ENCODE data around the gene GMEB2. TPM values are rescaled to one million over a fixed set of nuclear protein-coding genes. Genes with fewer than 3 reads are reported as not detected.

The GMEB2 gene
- total RNA-seq, 1 donor from 2014 or later = 8.0 TPM

DNA sequence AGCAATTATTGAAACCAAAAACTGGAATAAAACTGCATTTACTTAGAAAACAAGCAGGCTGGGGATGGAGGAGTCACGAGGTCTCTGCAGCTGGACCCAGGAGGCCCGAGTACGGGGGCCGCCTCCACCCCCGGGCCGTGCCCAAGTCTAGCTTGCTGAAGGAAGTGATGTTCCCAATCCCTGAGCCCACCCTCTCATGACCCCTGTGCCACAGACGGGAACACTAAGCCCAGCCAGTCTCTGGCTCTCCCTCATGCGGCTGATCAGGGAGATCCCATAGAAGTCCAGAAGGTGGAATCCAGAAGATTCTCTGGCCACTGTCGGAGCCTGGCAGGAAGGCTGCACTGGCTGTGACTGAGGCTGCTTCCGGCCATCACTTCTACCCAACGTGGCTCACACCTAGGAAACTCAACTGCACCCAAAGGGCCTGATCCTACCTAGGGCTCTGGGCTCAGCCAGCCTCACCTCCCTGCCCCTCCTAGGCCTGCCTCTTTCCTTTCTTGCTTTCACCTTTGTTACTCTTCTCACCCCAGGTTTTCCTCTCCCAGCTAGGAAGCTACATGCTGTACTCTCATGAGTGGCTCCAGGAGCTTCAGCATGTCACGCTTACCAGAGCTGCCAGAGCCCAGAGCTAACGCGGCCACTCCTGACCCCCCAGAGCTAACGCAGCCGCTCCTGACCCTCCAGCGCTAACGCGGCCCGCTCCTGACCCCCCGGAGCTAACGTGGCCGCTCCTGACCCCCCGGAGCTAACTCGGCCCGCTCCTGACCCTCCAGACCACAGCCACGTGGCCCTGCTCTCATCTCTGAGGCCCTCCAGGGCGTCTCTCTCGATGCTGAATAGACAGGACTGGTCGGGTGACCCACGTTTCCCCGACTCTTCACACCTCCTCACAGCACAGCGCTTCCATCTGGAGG, 28.2 kb downstream of the GMEB2 start:
- Histone ChIP-seq H3K4me3 (no peak overlapping the region), H4K20me1 (ENCODE audit: low read depth) (no peaks in the 10 kb centered on the region), H3K27me3 (no peaks in the 10 kb centered on the region), H3K4me1 (no peaks in the 10 kb centered on the region), H3K9ac (no peak overlapping the region), H3K36me3 (no peaks in the 10 kb centered on the region), H3K79me2 (ENCODE audit: low read depth) (no peaks in the 10 kb centered on the region), H3F3A (ENCODE audit: low read depth) (no peaks in the 10 kb centered on the region), H3K9me3 (ENCODE audit: low read depth) (no peaks in the 10 kb centered on the region), H2AFZ (replicated peaks) (no peak overlapping the region), H3K27ac (no peak overlapping the region), H3K4me2 (no peak overlapping the region)
- DNase-seq (ENCODE audit: low spot score) = no peak
- no peak overlapping the region for H3K4me3 Mint-ChIP-seq
- H3K27me3 Mint-ChIP-seq (ENCODE audit: insufficient read depth, low read depth) = peaks cover 3% of the 10 kb centered on the region
- H3K9me3 Mint-ChIP-seq = no peaks in the 10 kb centered on the region
- no peak overlapping the region for H3K27ac Mint-ChIP-seq
- no peak for TF ChIP-seq EZH2 (IDR thresholded peaks at IDR 0.05)
- no peak for TF ChIP-seq EZH2phosphoT487 (IDR thresholded peaks at IDR 0.05)
- TF ChIP-seq, protein P1, sequence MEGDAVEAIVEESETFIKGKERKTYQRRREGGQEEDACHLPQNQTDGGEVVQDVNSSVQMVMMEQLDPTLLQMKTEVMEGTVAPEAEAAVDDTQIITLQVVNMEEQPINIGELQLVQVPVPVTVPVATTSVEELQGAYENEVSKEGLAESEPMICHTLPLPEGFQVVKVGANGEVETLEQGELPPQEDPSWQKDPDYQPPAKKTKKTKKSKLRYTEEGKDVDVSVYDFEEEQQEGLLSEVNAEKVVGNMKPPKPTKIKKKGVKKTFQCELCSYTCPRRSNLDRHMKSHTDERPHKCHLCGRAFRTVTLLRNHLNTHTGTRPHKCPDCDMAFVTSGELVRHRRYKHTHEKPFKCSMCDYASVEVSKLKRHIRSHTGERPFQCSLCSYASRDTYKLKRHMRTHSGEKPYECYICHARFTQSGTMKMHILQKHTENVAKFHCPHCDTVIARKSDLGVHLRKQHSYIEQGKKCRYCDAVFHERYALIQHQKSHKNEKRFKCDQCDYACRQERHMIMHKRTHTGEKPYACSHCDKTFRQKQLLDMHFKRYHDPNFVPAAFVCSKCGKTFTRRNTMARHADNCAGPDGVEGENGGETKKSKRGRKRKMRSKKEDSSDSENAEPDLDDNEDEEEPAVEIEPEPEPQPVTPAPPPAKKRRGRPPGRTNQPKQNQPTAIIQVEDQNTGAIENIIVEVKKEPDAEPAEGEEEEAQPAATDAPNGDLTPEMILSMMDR (IDR thresholded peaks at IDR 0.05) = no peak
- H3K36me3 Mint-ChIP-seq = peaks cover 24% of the 10 kb centered on the region
- H3K4me1 Mint-ChIP-seq = no peaks in the 10 kb centered on the region

DNA sequence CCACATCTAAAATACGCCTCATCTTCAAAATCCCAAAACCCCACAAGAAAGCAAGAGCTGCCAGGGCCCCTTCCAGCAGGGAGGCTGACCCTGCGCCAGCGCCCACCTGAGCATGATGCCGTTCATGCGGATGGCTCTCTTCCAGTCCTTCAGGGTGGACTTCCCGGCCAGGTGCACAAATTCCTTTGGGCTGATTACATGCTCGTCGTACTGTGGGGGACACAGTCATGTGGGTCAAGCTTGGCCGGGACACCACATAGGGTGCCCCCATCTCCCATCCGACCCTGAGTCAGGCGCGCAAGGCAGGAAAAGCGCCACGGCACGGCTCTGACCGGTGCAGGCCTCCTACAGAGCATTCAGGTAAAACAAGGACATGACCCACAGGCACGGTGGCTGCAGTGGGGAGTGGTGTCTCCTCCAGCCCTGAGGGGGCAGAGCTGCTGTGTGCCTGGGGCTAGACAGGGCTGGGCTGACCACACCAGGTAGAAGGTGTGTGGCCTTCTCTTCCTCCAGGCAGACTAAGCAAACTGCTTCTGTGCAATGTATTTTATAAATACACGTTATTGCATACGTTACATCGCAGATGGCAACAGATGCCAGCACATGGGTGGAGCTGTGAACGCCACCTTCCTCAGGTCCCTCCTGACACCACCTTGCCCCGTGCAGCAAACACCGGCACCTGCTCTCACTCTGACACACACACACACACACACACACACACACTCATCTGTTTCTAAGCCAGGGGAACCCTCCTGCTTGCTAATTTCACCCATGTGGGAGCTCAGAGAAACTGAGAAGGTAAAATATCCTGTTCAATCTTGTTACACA, 29.0 kb downstream of the GMEB2 start:
- H3K4me1 Mint-ChIP-seq = no peaks in the 10 kb centered on the region
- H3K27ac Mint-ChIP-seq = no peak overlapping the region
- Histone ChIP-seq H3K9ac (no peak overlapping the region), H2AFZ (replicated peaks) (no peak overlapping the region), H4K20me1 (ENCODE audit: low read depth) (no peaks in the 10 kb centered on the region), H3K27ac (no peak overlapping the region), H3K4me3 (no peak overlapping the region), H3K79me2 (ENCODE audit: low read depth) (no peaks in the 10 kb centered on the region), H3K27me3 (no peaks in the 10 kb centered on the region), H3K9me3 (ENCODE audit: low read depth) (no peaks in the 10 kb centered on the region), H3K4me1 (no peaks in the 10 kb centered on the region), H3K4me2 (no peak overlapping the region), H3F3A (ENCODE audit: low read depth) (no peaks in the 10 kb centered on the region), H3K36me3 (no peaks in the 10 kb centered on the region)
- H3K27me3 Mint-ChIP-seq (ENCODE audit: insufficient read depth, low read depth) = peaks cover 3% of the 10 kb centered on the region
- no peak overlapping the region for H3K4me3 Mint-ChIP-seq
- DNase-seq (ENCODE audit: low spot score) = no peak
- TF ChIP-seq EZH2phosphoT487 (IDR thresholded peaks at IDR 0.05) (no peak), EZH2 (IDR thresholded peaks at IDR 0.05) (no peak)
- TF ChIP-seq, protein P1 (IDR thresholded peaks at IDR 0.05) = no peak
- no peaks in the 10 kb centered on the region for H3K9me3 Mint-ChIP-seq
- H3K36me3 Mint-ChIP-seq = peaks cover 26% of the 10 kb centered on the region

DNA sequence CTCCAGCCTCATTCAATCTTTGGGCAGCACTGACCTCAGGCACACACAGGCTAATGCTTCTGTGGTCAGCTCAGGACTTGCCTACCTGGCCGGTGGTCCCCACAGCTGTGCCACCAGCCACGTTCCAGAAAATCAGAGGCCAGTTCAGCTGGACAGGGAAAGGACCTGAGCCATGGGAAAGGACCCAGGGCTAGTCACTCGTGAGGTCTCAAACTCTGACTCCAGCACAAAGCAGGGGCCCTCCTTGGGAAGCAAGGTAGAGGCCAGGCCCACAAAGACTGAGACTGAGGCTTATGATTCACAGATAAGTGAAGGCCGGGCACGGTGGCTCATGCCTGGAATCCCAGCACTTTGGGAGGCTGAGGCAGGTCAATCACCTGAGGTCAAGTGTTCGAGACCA, 30.5 kb downstream of the GMEB2 start:
- H3K27me3 ChIP-seq = no peaks in the 10 kb centered on the region
- H3K4me1 ChIP-seq = no peaks in the 10 kb centered on the region
- H3K4me3 Mint-ChIP-seq = no peak overlapping the region
- H3K9me3 ChIP-seq (ENCODE audit: low read depth) = no peaks in the 10 kb centered on the region
- no peak for TF ChIP-seq EZH2phosphoT487 (IDR thresholded peaks at IDR 0.05)
- no peak for TF ChIP-seq EZH2 (IDR thresholded peaks at IDR 0.05)
- TF ChIP-seq, protein P1 (IDR thresholded peaks at IDR 0.05) = no peak
- H3F3A ChIP-seq (ENCODE audit: low read depth) = no peaks in the 10 kb centered on the region
- H3K27me3 Mint-ChIP-seq (ENCODE audit: insufficient read depth, low read depth) = peaks cover 3% of the 10 kb centered on the region
- no peaks in the 10 kb centered on the region for H4K20me1 ChIP-seq (ENCODE audit: low read depth)
- H3K27ac Mint-ChIP-seq = no peak overlapping the region
- peaks cover 22% of the 10 kb centered on the region for H3K36me3 Mint-ChIP-seq
- no peak overlapping the region for H3K4me2 ChIP-seq
- DNase-seq (ENCODE audit: low spot score) = no peak
- no peaks in the 10 kb centered on the region for H3K36me3 ChIP-seq
- no peak overlapping the region for H3K27ac ChIP-seq
- no peaks in the 10 kb centered on the region for H3K9me3 Mint-ChIP-seq
- H3K4me1 Mint-ChIP-seq = no peaks in the 10 kb centered on the region
- no peak overlapping the region for H2AFZ ChIP-seq (replicated peaks)
- no peak overlapping the region for H3K4me3 ChIP-seq
- no peaks in the 10 kb centered on the region for H3K79me2 ChIP-seq (ENCODE audit: low read depth)
- no peak overlapping the region for H3K9ac ChIP-seq
